Stimulated activated CD4-positive, alpha-beta T cell treated with anti-CD3 and anti-CD28 coated beads, Interleukin-4, amount 100 ng/mL, for 1 hour (primary cell): ENCODE results near the gene GIPC1.
"Not testable (repeated sequence)": the region's sequence is repeated elsewhere in the genome, so short reads cannot be mapped to it uniquely, and the experiment has no call there.

Source experiments
- DNase-seq: peaks from one replicate; pipeline ENCODE4 v3.0.0-alpha.2; 2020

The GIPC1 gene

GRCh38 chr19:14496029-14496833 lies at the start of gene GIPC1:
Gene GIPC1, minus strand, starts transcription at chr19:14496127. Its CDS starts 13,151 bp downstream, at chr19:14482976.
- peak; percentile 85 for DNase-seq

- no peak for DNase-seq
Observed at GRCh38 chr19:14545716-14546082, 49.8 kb upstream of the GIPC1 start.

- DNase-seq: no peak
Observed at GRCh38 chr19:14544977-14545715, 49.2 kb upstream of the GIPC1 start.

DNA sequence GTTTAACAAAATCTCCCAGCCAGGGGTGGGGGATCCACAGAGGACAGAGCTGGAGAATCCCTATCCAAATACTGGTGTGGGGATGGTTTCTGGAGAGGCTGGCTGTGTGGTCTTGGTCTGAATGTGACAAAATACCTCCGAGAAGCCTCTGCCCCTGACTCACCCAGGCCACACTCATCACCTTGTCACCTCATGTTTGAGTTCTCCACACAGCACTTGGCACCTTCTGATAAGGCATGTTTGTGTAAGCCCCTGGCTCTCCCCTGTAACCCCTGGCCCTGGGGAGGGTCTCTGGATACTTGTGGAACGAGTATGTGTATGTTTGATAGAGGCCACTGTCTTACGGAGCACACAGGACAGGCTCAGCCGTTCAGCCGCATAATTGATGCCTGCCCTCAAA lies 48.1 kb upstream of the GIPC1 start:
- DNase-seq: no peak

- no peak for DNase-seq
Observed at GRCh38 chr19:14542711-14543328, 46.9 kb upstream of the GIPC1 start.

- DNase-seq: not testable (repeated sequence)
Observed at GRCh38 chr19:14541979-14542378, 46.1 kb upstream of the GIPC1 start.

DNA sequence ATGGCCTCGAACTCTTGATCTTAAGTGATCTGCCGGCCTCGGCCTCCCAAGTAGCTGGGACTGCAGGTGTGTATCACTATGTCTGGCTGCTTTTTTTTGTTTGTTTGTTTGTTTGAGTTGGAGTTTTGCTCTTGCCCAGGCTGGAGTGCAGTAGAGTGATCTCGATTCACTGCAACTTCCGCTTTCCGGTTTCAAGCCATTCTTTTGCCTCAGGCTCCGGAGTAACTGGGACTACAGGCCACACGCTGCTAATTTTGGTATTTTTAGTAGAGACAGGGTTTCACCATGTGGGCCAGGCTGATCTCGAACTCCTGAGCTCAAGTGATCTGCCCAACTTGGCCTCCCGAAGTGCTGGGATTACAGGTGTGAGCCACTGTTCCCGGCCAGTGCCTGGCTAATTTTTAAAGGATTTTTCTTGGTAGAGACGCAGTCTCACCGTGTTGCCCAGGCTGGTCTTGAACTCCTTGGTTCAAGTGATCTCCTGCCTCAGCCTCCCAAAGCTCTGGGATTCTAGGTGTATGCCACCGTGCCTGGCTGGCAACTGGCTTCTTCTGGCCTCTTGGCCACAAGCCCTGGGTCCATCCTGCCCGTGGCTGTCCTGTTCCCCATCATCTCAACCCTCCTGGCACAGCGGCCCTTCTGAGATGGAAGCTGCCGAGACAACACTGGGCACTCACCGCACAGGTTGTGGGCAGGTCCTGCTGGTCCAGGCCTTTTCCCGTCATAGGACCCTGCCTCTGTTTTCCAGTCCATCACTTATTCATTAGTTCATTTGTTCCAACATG lies 45.0 kb upstream of the GIPC1 start:
- DNase-seq: no peak

DNA sequence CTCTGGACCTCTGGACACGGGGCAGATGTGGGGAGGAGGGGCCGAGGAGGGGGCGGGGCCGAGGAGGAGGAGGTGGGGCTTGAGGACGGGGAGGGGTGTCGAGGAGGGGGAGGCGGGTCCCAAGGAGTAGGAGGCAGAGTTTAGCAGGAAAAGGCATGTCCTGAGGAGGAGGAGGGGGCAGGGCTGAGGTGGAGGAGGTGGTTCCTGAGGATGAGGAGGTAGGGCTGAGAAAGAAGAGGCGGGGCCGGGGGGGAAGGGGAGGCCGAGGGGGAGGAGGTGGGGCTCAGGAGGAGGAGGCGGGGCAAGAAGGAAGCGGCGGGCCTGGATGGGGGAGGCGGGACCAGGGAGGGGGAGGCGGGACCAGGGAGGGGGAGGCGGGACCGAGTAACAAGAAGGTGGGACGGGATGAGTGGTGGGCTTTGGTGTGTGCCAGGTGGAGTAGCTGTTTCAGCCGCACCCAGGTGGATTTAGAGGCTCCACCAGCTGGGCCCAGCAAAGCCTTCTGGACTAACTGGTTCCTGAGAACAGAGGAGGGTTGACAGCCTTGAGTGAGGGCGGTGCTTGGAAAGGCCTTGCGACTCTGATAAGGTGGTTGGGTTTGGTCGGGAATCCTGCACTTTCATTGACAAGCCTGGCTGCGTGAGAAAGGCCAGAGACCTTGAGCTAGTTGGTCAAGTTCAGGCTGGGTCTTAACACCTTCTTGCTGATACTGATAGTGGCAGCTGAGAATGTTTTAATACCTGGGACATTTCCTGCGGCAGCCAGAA lies 41.2 kb upstream of the GIPC1 start:
- peak; percentile 48 for DNase-seq

DNA sequence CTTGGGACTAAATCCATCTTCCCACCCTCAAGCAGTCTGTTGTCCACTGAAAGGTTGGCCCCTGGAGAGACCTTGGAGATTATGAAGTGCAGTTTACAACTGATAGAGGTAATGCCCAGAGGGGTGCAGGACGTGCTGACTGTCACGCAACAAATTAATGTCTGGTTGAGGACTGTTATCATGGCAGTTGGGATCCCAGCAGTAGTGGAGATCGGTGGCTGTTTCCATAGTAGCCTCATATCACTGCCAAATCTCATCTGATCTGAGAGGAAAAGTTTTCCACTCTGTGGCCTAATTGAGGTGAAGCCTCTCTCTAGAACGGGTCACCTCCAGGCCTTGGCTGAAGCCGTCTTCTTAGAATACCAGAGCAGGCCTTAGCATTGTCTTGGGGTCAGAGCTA lies 37.5 kb upstream of the GIPC1 start:
- DNase-seq: no peak

GRCh38 chr19:14530506-14530905 lies 34.6 kb upstream of the GIPC1 start:
- DNase-seq: no peak

DNA sequence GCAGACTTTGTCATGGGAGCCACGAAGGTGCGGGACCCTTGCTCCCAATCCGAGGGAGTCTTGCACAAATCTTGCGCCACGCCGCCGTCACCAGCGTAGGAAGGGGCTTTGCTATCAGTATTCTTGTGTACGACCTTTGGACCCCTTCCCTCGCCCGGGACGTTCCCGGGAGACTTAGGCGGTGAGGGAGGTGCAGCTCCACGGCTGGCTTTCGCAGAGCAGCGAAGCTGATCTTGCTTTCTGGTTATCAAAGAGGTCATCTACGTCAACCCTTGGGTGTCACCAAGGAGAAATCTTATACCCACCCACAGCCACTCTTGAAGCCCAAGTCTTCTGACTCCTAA lies 34.0 kb upstream of the GIPC1 start:
- no peak for DNase-seq

GRCh38 chr19:14529254-14530004 lies 33.5 kb upstream of the GIPC1 start, which contains the start of gene TECR:
Gene TECR, plus strand, starts transcription at chr19:14529594. Its CDS starts 103 bp downstream, at chr19:14529697.
- peak; percentile 100 for DNase-seq

GRCh38 chr19:14528419-14529253 lies 32.7 kb upstream of the GIPC1 start:
- no peak for DNase-seq

DNA sequence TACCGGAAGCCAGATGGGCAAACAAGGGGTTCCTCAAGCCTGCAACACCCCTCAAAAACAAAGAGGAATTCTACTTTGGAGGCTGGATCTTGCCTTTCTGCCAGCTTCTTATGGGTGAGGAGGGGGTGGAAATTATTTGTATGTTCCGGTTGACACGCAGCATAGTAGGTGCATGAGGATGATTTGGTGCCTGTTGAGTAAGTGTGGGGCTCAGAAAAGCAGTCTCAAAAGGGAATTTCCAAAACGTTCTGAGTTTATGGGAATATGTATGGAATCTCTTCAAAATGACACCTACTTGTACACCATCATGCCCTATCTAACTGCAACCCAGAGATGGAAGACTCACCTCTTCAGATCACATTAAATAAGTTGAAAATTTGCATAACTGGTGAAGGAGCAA lies 30.5 kb upstream of the GIPC1 start:
- no peak for DNase-seq

GRCh38 chr19:14525729-14526128 lies 29.8 kb upstream of the GIPC1 start:
- no peak for DNase-seq

DNA sequence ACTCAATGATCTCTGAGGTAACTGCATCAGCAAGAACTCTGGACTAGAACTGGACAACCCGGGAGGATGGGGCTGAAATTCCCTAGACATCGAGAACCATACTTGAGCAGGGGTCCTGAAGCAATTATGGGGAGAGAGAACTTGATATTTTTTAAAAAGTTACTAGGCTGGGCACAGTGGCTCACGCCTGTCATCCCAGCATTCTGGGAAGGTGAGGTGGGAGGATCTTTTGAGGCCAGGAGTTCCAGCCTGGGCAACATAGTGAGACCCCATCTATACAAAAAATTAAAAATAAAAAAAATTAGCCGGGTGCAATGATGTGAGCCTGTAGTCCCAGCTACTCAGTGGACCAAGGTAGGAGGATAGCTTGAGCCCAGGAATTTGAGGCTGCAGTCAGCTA lies 24.6 kb upstream of the GIPC1 start:
- no peak for DNase-seq

GRCh38 chr19:14519860-14520407 lies 24.0 kb upstream of the GIPC1 start:
- DNase-seq: no peak

DNA sequence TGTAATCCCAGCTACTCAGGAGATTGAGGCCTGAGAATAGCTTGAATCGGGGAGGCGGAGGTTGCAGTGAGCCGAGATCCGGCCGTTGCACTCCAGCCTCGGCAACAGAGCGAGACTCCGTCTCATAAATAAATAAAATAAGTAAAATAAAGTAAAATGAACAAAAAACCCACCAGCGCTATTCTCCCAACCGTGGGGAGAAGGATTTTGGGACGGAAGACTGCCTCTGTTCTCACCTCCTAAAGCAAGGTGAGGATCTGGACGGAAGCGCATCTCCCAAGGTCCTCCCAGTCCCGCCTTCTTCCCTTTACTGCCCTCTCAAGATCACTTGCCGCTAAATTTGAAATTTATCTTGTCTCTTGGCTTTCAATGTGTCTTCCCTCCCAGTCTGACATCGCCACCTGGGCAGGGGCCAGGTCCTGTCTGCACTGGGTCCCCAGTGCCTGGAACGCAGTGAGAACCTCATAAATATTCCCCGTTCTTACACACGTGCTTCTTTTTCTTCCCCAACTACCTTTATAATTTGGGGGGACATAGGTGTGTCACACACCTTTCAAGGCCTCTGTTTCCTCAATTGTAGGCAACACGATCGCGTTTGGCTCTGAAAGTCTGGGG lies 23.4 kb upstream of the GIPC1 start:
- DNase-seq: no peak

GRCh38 chr19:14517840-14518505 lies 22.0 kb upstream of the GIPC1 start, which contains the start of gene DNAJB1:
Gene DNAJB1, minus strand, starts transcription at chr19:14518397. Its CDS starts 48 bp downstream, at chr19:14518349.
- DNase-seq: peak; percentile 61
